Activated T-cell treated with anti-CD3 and anti-CD28 coated beads, Interleukin-2, amount 50 U/mL, for 24 hours (primary cell): Measurements from ENCODE around the gene TADA2B.
A peak's percentile ranks its signal among the peaks of the same experiment; 100 is the strongest.

ENCODE experiments used
- DNase-seq: peaks from one replicate; pipeline ENCODE4 v3.0.0-alpha.2; 2020
- H3K27ac Mint-ChIP-seq: 2 replicates; pipeline ENCODE4 v1.8.0; 2020; ENCODE audit warnings: mild to moderate bottlenecking, mixed read lengths
- H3K27me3 Mint-ChIP-seq: 2 replicates; pipeline ENCODE4 v1.8.0; 2020; ENCODE audit warnings: mixed read lengths
- H3K36me3 Mint-ChIP-seq: 2 replicates; pipeline ENCODE4 v1.8.0; 2020; ENCODE audit warnings: low read depth, mixed read lengths
- H3K4me1 Mint-ChIP-seq: 2 replicates; pipeline ENCODE4 v1.8.0; 2020; ENCODE audit warnings: low read depth, mixed read lengths
- H3K4me3 Mint-ChIP-seq: 2 replicates; pipeline ENCODE4 v1.8.0; 2020; ENCODE audit warnings: mild to moderate bottlenecking, moderate library complexity, mixed read lengths
- H3K9me3 Mint-ChIP-seq: 2 replicates; pipeline ENCODE4 v1.8.0; 2020; ENCODE audit warnings: mixed read lengths

TADA2B gene

DNA sequence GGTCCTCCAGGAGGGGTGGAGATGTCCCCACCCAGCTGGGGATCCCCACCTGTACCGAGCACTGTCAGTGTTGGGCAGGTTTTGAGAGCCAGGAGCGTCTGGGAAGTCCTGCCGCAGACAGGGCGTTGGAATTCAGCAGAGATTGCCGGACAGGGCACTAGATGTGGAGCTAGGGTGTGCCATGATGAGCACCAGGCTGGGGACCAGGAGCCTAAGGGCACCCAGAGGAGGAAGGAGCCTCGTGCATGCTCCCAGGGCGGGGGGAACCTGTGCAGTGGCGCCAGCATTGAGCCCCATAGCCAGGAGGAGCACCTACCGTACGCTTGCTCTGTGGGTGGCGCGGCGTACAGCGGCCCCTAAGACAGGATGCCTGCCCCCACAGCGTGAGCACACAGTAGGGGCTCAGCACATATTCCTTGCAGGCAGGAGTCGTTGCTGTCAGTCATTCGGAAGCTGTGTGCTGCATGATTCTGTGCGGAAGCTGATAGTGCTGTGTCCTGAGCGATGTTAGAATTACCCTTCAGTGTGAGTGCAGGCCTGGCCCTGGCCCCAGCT, 18.8 kb upstream of the TADA2B start:
- Mint-ChIP-seq H3K4me1 (no peaks in the 10 kb centered on the region), H3K27me3 (no peaks in the 10 kb centered on the region), H3K36me3 (peaks cover 88% of the 10 kb centered on the region), H3K4me3 (no peak overlapping the region), H3K9me3 (no peaks in the 10 kb centered on the region), H3K27ac (peak overlapping the region; percentile 23)
- DNase-seq, result no peak

DNA sequence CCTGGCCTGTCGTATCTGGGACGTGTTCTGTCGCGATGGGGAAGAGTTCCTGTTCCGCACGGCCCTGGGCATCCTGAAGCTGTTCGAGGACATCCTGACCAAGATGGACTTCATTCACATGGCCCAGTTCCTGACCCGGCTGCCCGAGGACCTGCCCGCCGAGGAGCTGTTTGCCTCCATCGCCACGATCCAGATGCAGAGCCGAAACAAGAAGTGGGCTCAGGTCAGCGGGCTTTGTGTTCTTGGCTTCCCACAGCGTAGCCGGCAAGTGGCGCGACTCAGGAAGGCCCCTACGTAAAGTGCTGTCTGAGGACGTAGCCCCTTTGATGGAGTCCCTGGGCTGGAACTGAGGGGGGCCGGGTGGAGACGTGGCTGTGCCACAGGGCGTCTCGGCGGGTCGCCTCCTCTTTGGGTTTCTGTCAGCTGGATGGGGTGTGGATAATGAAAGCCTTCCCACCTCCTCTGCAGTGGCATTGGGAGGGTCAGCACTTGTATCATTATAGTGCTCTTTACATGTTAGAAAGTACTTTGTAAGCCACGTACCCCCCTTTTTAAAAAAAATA, 18.1 kb upstream of the TADA2B start:
- H3K36me3 Mint-ChIP-seq, result peaks cover 91% of the 10 kb centered on the region
- no peak overlapping the region for H3K4me3 Mint-ChIP-seq
- no peaks in the 10 kb centered on the region for H3K4me1 Mint-ChIP-seq
- no peak overlapping the region for H3K27ac Mint-ChIP-seq
- no peaks in the 10 kb centered on the region for H3K27me3 Mint-ChIP-seq
- H3K9me3 Mint-ChIP-seq, result no peaks in the 10 kb centered on the region
- DNase-seq, result no peak

DNA sequence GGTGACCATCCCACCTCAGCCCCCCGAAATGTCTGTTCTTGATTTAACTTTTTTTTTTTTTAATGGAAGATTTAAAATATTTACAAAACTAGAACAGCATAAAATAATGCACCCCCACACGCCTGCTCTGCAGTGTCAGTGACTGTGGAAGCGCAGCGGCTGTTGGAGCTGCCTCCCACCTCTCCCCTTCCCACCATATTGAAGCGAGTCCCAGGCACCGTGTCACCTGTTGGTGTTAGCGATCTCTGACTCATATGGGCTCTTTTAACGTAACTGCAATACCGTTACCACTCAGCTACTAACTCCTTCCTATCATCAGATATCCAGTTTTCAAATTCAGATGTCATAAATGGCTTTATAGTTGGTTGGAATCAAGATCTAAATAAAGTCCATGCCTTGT, 17.1 kb upstream of the TADA2B start:
- H3K4me1 Mint-ChIP-seq, result no peaks in the 10 kb centered on the region
- H3K36me3 Mint-ChIP-seq, result peaks cover 91% of the 10 kb centered on the region
- no peak overlapping the region for H3K4me3 Mint-ChIP-seq

DNA sequence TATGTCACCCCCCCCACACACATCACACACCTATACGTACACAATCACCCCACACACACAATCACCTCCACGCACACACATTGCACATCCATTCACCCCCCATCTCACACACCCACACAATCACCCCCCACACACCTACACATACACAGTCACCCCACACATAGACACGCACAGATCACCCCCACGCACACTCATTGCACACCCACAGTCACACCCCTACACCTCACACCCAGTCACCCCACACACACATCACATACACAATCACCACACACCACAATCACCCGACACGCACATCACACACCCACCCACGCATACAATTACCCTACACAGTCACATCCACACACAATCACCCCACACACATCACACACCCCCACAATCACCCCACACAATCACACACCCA, 15.9 kb upstream of the TADA2B start:
- Mint-ChIP-seq H3K36me3 (peaks cover 92% of the 10 kb centered on the region), H3K27ac (peak overlapping the region; percentile 68), H3K27me3 (no peaks in the 10 kb centered on the region), H3K4me1 (no peaks in the 10 kb centered on the region), H3K4me3 (no peak overlapping the region), H3K9me3 (no peaks in the 10 kb centered on the region)
- DNase-seq, result no peak

More for the DNA sequence above, 17.1 kb upstream of the TADA2B start:
- no peaks in the 10 kb centered on the region for H3K27me3 Mint-ChIP-seq
- H3K27ac Mint-ChIP-seq, result peak overlapping the region; percentile 47
- no peak for DNase-seq
- H3K9me3 Mint-ChIP-seq, result no peaks in the 10 kb centered on the region

DNA sequence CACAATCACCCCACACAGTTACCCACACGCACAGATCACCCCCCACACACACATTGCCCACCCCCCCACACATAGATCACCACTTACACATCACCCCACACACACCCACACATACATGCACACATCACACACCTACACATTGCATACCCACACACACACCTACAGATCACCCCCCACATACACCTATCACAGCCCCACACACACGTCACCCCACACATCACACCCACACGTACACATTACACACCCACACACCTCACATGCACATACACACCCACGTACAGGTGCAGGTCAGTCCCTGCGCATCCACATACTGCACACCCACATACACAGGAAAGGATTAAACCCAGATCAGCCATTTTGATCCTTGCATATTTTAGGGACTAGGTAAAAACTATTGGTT, 15.3 kb upstream of the TADA2B start:
- Mint-ChIP-seq H3K4me1 (no peaks in the 10 kb centered on the region), H3K27me3 (no peaks in the 10 kb centered on the region), H3K36me3 (peaks cover 93% of the 10 kb centered on the region), H3K9me3 (no peaks in the 10 kb centered on the region), H3K4me3 (no peak overlapping the region), H3K27ac (peak overlapping the region; percentile 4)
- DNase-seq, result no peak

DNA sequence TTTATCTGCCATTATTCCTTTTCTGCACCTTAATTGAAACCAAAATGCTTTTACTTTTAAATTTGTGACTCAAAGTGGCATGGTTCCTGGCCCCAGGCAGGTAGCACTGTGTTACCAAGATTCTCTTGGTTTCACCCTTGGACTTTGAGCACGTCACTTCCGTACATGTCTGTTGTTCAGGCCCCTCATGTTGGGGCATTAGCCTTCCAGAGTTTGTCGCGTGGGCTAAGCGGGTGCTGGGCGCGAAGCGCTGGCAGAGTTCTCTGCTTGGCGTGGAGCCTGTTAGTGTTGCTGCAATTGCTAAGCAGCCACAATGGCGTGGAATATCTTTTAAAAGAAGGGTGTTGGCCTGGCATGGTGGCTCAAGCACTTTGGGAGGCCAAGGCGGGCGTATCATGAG, 14.0 kb upstream of the TADA2B start:
- Mint-ChIP-seq H3K27me3 (no peaks in the 10 kb centered on the region), H3K9me3 (no peaks in the 10 kb centered on the region), H3K4me3 (no peak overlapping the region), H3K4me1 (no peaks in the 10 kb centered on the region), H3K27ac (no peak overlapping the region), H3K36me3 (peaks cover 83% of the 10 kb centered on the region)
- DNase-seq, result no peak

DNA sequence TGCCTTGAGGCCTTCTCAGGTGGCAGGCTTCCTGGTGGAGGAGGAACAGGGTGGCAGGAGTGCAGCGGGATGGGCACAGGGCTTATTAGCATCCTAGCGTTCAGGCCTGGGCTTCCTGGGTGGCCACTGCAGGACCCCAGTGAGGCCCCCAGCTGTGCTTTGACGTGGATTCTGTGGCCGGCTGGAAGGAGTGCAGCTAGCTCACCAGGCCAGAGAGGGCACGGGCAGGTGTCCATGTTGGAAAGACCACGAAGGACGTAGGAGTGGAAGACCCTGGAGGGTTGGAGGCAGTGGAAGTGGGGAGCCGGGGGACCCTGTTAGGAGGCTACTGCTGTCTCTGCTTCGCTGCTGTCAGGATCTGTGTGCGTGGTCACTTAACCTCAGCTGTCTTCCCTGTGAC, 13.3 kb upstream of the TADA2B start:
- no peak for DNase-seq
- peaks cover 76% of the 10 kb centered on the region for H3K36me3 Mint-ChIP-seq
- H3K4me3 Mint-ChIP-seq, result no peak overlapping the region
- no peaks in the 10 kb centered on the region for H3K27me3 Mint-ChIP-seq
- no peak overlapping the region for H3K27ac Mint-ChIP-seq
- H3K4me1 Mint-ChIP-seq, result no peaks in the 10 kb centered on the region
- no peaks in the 10 kb centered on the region for H3K9me3 Mint-ChIP-seq

DNA sequence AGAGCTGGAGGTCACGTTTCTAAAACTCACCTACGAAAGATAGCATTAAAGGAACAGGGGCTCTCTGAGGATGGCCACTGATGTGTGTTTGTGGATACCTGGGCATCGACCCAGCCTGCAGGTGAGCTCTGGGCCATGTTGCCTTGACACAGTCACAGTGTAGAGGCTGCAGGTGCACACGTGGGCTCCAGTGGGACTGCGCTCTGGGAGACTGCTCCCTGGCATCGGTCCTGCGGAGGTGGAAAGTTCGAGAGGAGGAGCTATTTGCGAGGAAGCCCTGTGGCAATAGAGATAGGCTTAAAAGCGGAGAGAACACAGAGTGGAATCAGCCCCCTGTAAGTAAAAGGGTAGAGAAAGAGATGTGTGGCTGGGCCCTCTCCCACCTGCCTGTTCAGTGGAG, 12.3 kb upstream of the TADA2B start:
- no peak for DNase-seq
- no peak overlapping the region for H3K4me3 Mint-ChIP-seq
- no peak overlapping the region for H3K27ac Mint-ChIP-seq
- H3K9me3 Mint-ChIP-seq, result no peaks in the 10 kb centered on the region
- H3K4me1 Mint-ChIP-seq, result no peaks in the 10 kb centered on the region
- no peaks in the 10 kb centered on the region for H3K27me3 Mint-ChIP-seq
- peaks cover 67% of the 10 kb centered on the region for H3K36me3 Mint-ChIP-seq

DNA sequence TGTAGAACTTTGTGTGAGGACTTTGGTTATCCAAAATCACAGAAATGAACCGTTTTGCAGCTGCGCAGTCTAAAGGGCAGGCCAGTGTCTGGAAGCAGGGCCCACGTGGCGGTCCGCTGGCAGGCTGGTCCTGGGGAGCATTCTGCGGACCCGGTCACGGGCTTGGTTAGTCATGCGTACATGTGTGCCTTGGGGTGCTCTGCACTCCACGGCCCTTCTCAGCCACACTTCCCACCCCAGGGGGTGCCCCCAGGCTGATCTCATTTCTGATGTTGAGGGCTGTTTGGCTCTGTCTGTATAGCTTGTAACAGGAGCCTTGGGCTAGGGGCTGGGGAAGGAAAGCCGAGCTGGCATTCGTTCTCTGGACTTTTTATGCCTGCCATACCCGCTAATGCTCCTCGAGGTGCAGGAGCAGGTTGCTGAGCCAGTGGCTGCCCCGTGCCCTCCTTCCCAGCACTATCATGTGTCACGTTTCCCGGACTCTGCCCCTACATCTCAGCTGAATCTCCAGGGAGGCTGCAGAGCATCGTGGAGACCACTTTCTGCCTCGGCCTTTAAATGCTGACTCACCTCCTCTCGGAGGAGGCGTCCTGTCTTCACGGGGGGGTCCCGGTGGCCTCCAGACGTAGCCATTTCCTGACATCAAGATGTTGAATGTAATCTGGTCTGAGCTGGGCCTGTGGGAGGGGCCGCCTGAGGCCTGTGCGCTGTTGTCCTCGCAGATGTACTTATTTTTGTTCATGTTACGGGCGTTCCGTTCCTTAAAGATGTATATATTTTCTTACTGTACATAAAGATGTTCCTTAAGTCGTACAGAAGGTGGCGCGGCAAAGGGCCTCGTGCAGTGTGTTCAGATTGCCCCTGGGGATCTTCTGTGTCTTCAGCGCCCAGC, 11.4 kb upstream of the TADA2B start:
- peaks cover 57% of the 10 kb centered on the region for H3K36me3 Mint-ChIP-seq
- no peak for DNase-seq
- peaks cover 2% of the 10 kb centered on the region for H3K4me1 Mint-ChIP-seq
- H3K27ac Mint-ChIP-seq, result peak overlapping the region; percentile 63
- H3K27me3 Mint-ChIP-seq, result no peaks in the 10 kb centered on the region
- no peaks in the 10 kb centered on the region for H3K9me3 Mint-ChIP-seq
- H3K4me3 Mint-ChIP-seq, result no peak overlapping the region

DNA sequence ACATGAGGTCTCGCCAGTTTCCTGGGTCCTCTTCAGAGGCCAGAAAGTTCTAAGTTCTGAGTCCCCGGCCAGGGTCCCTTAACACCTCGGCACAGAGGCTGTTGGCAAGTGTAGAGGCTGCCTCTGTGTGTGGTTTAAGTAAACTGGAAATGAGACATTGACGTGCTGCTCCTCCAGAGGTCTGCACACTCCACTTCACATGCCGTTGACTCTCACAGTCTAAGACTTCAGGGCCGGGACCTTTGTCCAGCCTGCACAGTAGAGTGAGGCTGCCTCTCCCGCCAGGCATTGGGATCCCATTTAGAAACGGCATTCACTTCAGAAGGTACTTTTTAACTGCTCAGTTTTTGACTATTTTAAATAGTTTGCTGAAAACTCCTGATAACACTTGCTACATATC, 10.6 kb upstream of the TADA2B start:
- Mint-ChIP-seq H3K4me3 (no peak overlapping the region), H3K36me3 (peaks cover 50% of the 10 kb centered on the region), H3K9me3 (no peaks in the 10 kb centered on the region), H3K27ac (no peak overlapping the region), H3K27me3 (no peaks in the 10 kb centered on the region), H3K4me1 (peaks cover 3% of the 10 kb centered on the region)
- no peak for DNase-seq

DNA sequence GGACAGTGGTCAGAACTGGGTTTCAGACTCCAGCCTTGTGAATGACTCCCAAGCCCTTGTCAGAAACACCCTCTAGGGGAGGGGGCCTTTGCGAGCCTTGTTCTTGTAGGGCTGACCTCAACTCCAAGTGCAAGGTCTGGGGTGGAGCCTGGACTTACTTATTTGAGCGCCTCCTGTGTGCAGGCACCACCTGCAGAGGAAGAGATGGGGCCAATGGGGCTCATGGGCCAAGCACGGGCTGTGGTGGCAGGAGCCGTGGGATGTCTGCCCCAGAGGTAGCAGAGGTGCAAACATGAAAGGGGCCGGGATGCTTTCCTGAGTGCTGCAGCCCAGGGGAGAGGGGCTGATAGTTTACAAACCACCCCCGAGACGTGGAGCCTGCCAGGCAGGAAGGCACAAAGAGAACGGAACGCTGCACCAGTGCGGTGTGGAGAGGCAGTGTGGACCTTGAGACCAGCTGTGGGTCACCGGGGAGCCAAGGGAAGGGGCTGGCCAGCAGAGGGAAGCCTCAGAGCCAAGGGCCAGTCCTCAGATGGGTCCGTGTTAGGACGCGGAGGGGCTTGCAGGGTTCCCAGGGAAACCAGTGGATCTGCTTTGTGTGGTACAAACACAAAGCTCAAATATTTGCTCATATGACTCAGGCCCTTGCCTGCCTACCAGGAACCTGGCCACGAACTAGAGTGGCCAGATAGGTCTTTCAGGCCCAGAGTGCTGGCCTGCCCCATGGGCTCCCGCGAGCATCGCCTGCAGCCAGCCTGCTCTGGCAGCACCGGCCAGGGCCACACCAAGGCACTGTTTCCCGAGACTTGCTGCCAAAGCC, 8.7 kb upstream of the TADA2B start:
- H3K4me3 Mint-ChIP-seq, result no peak overlapping the region
- H3K4me1 Mint-ChIP-seq, result peaks cover 3% of the 10 kb centered on the region
- peaks cover 35% of the 10 kb centered on the region for H3K36me3 Mint-ChIP-seq
- H3K9me3 Mint-ChIP-seq, result no peaks in the 10 kb centered on the region
- no peaks in the 10 kb centered on the region for H3K27me3 Mint-ChIP-seq
- DNase-seq, result no peak
- no peak overlapping the region for H3K27ac Mint-ChIP-seq

DNA sequence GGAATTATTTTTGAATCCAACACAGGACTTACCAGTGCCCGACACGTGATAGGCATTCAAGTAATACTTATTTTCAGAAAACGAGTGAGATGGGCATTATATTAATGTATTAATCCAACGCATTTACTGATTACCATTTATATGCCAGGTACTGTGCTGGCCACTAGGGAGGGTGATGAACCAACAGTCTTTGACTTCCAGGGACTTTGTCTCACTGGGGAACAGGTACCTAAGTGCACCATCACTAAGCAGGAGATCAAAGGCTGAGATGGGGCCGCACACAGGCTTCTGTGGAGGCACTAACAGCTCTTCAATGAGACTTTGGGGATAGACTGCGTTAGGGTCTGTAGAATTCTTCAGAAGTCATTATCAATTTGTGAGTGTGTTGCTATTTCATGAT, 5.7 kb upstream of the TADA2B start:
- Mint-ChIP-seq H3K4me3 (no peak overlapping the region), H3K27ac (no peak overlapping the region), H3K36me3 (peaks cover 5% of the 10 kb centered on the region), H3K4me1 (peaks cover 14% of the 10 kb centered on the region), H3K27me3 (no peaks in the 10 kb centered on the region), H3K9me3 (no peaks in the 10 kb centered on the region)
- DNase-seq, result no peak

DNA sequence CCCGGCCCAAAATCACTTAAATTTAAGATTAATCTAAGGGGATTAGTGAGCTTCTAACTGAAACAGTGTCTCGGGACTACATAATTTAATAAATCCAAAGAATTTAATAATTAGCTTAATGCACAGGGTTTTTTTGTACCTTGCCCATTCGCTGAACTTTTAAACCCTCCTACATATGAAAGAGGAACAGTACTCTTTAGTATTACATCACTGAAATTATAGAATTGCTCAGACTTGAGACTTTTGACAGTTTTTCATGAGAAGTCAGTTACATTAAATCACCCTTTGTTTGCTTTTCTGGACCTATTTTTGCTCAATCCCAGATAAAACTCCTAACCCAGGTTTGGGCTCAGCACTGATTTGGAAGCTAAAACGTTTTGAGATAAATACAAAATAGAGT, 2.4 kb upstream of the TADA2B start:
- Mint-ChIP-seq H3K9me3 (no peaks in the 10 kb centered on the region), H3K27me3 (no peaks in the 10 kb centered on the region), H3K36me3 (peaks cover 17% of the 10 kb centered on the region), H3K4me1 (peaks cover 33% of the 10 kb centered on the region), H3K27ac (no peak overlapping the region), H3K4me3 (no peak overlapping the region)
- DNase-seq, result no peak

DNA sequence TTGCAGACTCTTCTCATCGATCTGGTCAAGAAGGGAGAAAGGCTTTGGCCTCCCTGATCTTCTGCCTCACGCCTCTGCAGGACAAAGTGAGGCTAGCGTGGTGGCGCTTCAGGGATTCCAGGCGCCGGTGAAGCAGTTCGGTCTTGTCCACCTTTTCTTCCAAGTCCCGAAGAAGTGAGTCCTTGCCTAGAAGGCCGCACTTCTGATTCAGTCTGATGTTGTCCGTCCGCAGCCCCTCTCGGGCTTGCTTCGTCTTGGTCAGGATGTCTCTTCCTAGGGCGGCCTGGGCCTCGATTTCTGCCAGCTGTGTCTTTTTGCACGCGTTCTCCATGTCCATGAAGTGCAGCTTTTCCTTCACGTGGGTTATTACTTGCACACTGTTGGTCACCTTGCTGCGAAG, 1.9 kb upstream of the TADA2B start:
- Mint-ChIP-seq H3K27me3 (no peaks in the 10 kb centered on the region), H3K4me3 (peak overlapping the region; percentile 85), H3K9me3 (no peaks in the 10 kb centered on the region), H3K4me1 (peaks cover 38% of the 10 kb centered on the region), H3K36me3 (peaks cover 18% of the 10 kb centered on the region), H3K27ac (no peak overlapping the region)
- DNase-seq, result no peak
